ENCODE measurements around the gene HAGH.
A peak's percentile ranks its signal among the peaks of the same experiment; 100 is the strongest.

Gene HAGH

DNA sequence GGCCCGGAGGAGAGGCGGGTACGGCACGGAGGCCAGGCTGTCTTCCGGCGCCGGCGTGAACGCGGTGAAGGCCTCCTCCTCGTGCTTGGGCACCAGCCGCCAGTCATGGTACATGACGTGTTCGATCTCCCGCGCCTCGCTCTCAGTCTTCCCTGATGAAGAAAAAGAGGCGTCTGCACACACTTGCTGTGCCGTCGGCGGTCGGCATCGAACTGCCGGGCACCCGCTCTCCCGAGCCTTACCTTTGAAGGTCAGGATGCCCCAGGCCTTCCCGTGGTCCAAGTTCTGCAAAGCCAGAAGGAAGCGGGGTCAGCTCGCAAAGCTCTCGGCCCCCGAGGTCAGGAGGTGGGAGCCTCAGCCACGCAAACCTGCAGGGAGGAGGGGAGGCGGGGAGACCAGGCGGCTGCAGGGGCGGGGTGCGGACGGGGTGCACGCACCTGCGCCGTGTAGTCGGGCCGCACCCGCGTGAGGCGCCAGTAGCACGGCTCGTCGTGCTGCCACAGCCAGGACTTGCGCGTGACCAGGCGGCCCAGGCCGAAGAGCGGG is 54.2 kb downstream of the HAGH start, which contains the start of gene EME2:
Gene EME2, plus strand, starts transcription at position 449 of the 546 bp plus-strand sequence. CDS start 418 bp downstream, outside the sequence.
- DNase-seq = peak; percentile 27

DNA sequence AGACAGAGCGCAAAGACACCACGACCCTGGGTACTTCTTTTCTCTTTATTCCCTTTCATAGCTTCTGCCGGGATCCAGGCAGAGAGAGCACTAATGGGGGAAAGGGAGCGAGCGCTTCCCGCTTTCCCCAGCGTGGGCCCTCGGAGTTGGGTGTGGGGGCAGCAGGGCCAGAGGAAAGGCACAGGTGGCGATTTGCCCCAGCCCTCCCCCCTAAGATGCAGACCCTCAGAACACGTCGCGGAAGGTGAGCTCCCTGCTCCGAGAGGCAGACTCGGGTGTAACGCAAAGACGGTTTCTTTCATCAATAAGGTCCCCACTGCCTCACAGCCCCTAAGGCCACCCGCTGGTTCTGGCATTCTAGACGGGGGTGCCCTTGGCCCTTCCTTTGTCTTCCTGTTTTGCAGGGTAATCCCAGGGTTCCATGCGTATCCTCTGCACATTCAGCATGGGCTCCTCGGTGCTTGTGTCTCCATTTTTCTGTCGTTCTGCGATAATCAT is 54.7 kb downstream of the HAGH start:
- no peak for DNase-seq

DNA sequence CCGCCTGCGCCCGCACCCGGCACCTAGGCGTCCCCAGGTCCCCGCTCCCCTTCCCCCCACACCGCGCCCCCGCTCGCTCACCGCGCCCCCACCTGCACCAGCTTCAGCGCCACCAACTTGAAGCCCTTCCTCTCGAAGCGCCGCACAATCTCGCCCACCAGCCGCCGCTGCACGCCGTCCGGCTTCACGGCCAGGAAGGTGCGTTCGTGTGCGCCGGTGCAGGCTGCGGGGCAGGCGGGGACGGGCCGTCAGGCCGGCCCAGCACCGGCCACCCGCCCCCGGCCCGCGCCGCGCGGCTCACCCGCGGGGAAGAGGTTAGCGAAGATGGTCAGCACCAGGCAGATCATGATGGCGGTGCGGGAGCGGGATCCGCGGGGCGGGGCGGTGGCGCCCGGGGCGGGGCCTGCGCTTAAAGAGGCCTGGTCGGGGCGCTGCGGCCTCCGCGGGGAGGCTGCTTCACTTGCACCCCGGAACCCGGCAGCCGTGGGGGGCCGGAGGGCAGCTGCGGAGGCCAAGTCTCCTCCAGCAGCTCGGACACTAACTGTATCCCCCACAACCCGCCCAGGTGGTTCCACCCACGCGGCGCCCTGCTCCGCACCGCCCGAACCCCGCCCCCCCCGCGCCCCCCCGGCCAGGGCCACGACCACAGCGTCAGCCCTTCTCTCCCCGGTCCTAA is 55.3 kb downstream of the HAGH start, which contains the start of gene NME3:
Gene NME3, minus strand, starts transcription at position 356 of the 676 bp plus-strand sequence. Its CDS starts 9 bp downstream, at position 347.
- peak; percentile 53 for DNase-seq

DNA sequence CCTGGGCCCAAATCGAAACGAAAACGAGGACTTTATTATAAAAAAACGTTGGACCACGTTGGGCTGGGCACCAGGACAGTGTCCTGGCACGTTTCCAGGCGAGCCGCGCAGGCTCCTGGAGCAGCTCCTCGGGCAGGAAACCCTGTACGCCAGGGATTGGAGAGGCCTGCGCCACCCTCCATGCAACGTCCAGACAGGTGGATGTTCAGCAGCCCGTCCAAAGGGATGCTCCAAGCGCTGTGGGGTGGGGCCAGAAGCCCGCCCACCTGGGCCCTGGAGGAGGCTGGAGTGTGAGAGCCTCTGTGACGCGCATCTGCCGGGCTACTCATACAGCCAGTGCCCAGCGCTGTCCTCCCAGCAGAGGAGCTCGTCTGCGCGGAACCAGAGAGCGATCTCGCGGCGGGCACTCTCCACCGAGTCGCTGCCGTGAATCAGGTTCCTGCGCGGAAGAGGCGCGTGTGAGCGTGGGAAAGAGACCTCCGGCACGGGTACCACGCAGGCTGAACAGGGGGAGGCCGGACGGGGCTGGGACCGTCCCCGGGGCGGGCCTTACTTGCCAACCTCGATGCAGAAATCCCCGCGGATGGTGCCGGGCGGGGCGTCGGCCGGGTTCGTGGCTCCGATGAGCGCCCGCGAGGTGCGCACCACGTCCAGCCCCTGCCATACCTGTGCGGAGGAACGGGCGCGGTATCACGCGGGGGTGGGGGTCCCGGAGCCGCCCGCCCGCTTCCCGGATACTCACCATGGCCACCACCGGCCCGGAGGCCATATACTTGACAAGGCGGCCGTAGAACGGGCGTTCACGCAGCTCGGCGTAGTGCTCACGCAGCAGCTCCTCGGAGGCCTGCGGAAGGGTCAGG is 56.1 kb downstream of the HAGH start:
- no peak for DNase-seq

DNA sequence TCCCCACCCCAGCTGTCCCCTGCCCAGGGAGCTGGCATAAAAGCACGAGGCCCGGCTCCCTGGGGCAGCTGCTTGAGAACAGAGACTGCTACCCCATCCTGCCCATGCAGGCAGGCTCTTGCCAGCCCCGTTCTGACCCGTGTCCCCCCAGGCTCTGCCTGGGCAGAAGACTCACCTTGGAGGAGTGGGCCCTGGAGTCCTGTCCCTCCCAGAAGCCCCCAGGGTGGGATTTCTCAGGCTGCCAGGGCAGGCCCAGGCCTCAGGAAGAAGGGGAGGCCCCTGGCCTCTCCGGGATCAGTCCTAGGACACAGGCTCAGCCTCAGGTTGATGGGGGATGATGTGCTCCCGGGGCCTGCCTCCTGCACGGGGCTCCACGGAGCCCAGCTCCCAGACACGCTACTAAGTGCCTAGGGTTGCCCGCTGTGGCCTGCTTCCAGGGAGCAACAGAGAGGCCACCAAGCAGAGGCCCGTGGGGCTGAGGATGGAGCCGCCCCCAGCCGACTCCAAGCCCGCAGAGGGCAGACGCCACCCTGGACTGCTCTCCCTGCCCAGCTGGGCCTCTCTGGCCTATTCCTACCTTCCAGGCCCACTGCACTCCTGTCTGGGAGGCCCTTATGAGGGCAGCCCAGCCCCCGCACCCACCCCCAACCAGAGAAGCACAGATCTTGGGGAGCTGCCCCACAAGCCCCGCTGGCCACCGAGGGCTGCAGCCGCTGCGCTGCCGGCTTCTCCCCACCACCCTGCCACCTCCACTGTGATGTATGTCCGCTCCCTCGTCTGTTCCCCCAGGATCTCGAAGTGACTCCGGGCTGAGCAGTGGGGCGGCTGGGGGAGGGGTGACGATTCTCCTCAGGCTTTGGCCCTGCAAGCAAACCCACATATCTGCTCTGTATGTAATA is 57.0 kb downstream of the HAGH start:
- DNase-seq = no peak

DNA sequence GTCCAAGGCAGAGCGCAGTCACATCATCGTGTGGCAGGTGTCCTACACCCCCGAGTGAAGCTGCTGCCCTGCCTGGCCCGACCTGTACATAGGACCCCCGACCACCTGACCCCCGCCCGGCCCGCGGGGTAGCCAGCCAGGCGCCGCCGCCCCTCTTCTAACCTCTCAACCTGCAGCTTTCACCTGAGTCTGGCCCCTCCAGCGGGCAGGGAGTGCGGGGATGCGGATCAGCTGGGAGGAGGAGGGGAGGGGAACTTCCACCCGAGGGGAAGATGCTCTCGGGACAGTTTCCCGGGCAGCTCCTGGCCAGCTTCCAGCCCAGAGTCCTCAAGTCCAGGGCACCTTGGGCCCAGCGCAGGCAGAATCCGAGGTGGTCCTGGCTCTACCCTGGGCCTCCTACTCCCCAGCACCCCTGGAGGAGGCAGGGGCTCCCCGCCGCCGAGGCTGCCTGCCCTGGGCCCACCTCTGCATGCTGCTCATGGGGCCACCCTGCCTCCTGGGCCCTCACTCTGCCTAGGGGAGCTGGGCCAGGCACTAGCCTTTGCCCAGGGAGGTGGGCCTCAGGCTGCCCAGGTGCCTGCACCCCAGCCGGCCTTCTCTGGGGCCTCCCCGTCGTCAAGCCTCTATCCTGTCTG is 57.7 kb downstream of the HAGH start:
- no peak for DNase-seq

DNA sequence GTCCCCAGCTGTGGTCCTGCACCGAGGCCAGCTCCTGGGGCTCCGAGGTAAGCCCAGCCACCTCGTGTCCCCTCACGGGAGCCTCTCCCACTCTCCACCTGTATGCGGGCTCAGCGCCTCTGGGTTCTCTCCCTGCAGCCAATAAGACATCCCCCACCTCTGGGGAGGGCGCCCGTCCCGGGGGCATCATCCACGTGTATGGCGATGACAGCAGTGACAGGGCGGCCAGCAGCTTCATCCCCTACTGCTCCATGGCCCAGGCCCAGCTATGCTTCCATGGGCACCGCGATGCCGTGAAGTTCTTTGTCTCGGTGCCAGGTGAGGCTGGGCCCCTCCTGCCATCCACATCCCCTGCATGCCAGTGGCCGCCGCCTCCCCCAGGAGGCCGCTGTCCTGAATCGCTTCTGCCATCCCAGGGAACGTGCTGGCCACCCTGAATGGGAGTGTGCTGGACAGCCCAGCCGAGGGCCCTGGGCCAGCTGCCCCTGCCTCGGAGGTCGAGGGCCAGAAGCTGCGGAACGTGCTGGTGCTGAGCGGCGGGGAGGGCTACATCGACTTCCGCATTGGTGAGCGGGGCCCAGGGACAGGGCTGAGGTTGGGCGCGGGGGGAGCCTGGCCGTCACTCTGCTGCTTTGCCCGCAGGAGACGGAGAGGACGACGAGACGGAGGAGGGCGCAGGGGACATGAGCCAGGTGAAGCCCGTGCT is 58.4 kb downstream of the HAGH start:
- no peak for DNase-seq

DNA sequence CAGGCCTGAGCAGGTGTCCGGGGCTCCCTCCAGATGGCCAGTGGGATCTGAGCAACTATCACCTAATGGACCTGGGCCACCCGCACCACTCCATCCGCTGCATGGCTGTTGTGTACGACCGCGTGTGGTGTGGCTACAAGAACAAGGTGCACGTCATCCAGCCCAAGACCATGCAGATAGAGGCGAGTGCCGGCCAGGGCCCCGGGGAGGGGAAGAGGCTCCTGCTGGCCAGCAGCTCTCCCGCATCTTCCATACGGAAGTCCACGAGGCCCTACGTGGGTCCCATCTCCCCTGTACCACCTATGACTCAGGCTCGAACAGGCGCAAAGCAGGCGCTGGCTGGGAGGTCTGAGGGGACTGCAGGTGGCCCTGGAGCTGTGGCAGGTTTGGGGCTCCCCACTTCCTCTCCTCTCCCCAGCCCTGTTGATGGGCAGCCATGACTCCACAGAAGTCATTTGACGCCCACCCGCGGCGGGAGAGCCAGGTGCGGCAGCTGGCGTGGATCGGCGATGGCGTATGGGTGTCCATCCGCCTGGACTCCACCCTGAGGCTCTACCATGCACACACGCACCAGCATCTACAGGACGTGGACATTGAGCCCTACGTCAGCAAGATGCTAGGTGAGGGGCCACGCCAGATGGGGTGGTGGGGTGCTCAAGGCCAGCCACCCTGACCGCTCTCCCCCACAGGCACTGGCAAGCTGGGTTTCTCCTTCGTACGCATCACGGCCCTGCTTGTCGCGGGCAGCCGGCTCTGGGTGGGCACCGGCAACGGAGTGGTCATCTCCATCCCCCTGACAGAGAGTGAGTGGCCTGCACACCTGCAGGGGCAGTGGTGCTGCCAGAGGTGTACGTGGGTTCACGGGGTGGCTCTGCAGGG is 59.3 kb downstream of the HAGH start:
- DNase-seq = no peak

DNA sequence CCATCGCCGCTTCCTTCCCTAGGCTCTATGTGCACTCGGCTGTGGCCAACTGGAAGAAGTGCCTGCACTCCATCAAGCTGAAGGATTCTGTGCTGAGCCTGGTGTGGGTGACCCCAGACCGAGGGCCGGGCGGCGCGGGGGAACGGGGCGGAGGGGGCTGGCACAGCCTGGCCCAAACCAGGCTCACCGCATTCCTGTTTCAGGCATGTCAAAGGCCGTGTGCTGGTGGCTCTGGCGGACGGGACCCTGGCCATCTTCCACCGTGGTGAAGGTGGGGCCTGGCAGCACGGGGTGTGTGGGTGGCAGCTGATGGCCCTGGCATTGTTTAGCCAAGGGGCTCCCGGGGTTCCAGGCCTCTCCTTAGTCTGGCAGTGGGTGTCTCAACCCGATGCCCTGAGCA is 59.9 kb downstream of the HAGH start:
- DNase-seq = no peak

DNA sequence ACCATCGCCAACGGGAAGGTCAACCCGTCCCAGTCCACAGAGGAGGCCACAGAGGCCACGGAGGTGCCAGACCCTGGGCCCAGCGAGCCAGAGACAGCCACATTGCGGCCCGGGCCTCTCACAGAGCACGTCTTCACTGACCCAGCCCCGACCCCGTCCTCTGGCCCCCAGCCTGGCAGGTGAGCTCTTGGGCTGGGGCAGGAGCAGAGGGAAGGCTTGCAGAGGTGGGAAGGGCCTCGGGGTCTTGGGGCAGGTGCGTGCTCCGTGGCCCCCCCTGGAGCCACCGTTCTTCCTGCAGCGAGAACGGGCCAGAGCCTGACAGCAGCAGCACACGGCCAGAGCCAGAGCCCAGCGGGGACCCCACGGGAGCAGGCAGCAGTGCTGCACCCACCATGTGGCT is 60.4 kb downstream of the HAGH start:
- DNase-seq = no peak

DNA sequence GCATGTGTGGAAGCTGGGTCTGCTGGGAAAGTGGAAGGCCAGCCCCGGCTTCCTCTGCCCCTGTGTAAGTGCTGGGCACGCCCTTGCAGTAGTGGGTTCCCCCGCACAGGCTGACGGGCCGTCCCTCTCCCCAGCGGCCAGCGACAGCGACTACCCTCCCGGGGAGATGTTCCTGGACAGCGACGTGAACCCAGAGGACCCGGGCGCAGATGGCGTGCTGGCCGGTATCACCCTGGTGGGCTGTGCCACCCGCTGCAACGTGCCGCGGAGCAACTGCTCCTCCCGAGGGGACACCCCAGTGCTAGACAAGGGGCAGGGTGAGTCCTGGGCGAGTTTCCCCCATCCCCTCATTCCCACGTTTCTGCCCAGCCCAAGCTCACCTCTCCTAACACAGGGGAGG is 60.8 kb downstream of the HAGH start:
- DNase-seq = no peak

DNA sequence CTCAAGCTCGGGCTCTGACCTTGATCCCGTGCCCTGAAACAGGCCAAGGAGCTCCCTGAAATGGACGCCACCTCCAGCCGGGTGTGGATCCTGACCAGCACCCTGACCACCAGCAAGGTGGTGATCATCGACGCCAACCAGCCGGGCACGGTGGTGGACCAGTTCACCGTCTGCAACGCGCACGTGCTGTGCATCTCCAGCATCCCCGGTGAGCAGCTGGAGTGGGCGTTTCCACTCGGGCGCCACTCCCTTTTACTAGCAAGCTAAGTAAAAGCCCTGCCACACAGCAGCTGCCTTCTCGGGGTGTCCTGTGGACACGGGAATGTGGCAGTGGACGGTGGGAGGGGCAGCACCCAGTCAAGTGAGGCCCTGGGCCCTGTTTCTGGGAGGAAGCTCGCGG is 61.7 kb downstream of the HAGH start:
- DNase-seq = no peak

DNA sequence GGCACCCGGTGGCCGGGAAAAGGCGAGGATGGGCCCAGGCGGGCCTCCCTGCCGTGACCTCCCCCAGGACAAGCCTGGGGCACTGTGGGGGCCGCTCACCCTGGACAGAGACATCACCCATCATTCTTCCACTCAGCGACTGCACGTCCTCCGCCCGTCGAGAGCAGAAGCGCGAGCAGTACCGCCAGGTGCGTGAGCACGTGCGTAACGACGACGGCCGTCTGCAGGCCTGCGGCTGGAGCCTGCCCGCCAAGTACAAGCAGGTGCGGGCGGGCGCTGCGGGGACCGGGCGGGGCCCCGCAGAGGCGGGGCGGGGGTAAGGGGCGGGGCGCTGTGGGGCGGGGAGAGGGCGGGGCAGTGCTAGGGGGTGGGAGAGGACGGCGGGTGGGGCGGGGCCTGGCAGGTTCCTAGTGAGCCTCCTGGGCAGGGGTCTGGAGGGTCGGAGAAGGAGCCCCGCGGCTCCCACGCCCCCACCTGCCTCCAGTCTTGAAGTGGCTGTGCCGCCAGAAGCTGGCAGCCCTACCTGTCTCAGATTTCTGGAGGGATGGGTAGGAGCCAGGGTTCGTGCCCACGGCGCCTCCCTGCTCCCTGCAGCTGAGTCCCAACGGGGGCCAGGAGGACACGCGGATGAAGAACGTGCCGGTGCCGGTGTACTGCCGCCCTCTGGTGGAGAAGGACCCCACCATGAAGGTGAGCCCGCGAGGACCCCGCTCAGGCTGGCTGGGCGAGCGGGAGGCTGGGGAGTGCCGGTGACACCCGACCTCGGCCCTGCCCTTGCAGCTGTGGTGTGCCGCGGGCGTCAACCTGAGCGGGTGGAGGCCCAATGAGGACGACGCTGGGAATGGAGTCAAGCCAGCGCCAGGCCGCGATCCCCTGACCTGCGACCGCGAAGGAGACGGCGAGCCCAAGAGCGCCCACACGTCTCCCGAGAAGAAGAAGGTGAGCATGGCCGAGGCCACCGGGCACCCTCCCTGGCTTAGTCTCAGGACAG is 62.8 kb downstream of the HAGH start:
- peak; percentile 80 for DNase-seq

DNA sequence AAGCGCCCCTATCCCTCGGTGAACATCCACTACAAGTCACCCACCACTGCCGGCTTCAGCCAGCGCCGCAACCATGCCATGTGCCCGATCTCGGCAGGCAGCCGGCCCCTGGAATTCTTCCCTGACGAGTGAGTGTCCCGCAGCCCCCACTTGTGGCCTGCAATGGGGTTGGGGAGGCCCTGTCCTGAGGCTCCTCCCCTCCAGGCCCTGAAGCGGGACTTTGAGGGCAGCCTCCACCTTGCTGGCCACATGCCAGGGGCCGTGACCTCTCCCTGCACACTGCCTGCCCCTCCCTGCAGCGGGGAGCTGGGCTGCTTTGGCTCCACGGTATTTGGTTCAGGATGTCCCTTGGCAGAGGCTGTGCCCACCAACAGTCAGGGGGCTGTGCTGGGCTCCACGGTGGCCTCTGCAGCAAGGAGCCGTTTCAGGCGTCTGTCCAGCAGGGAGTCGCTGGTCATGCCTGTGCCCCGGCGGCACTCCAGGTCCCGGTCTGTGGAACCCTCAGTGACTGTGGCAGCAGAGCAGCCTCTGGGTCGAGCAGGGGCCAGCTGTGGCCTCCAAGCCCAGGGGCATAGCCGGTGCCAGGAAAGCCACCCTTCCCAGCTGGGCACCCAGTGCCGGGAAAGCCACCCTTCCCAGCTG is 63.6 kb downstream of the HAGH start:
- no peak for DNase-seq

DNA sequence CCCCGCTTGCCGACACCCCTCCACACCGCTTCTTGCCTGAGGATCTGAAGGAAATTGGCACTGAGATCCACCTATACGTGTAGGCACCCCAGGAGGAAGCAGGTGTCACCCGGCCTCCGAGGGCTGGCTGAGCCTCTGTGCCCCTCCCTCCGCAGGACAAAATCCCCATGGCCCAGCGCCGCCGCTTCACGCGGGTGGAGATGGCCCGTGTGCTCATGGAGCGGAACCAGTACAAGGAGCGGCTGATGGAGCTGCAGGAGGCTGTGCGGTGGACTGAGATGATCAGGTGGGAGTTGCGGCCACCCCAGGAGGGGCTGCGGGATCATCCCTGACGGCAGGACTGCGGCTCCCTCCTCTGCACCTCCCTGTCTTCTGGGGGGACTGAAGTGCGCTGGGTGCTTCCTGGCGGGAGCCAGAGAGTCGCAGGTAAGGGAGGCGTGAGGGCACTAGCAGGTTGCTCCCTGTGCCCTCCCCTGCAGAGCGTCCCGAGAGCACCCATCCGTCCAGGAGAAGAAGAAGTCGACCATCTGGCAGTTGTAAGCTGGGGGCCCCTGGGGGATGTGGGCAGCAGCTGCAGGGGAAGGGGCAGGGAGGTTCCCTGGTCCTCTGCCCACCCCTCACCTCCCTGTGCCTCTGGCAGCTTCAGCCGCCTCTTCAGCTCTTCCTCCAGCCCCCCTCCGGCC is 64.3 kb downstream of the HAGH start:
- DNase-seq = peak; percentile 74

DNA sequence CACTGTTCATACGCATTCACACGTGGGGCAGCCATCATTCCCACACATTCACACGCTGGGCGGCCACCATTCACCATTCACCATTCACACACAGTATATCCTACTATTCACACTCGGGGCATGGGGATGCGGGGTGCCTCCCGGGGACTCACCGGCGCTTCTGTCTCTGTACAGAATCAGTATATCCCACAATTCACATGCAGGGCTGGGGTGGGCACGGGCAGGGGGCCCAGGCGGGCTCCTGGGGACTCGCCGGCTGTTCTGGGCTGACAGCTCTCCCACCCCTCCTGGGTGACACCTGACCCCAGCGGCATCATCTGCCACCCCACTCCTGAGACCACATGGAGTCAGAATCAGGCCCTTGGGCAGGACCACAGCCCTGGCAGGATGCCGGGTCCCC is 64.9 kb downstream of the HAGH start:
- no peak for DNase-seq

DNA sequence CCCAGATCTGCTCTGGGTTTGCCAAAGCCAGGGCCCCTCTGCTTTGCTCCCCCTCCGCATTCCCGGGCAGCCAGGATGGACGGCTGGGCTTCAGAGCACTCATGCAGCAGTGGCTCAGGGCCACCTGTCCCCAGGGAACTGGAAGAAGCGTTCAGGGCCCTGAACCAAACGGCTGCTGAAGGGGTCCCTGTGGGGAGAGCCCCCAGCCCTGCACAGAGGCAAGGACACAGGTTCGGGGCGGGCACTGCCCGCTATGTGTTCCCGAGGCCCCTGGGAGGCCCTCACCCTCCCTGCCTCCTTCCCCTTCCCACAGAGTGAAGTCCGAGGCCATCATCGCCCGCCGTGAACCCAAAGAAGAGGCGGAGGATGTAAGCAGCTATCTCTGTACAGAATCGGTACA is 65.7 kb downstream of the HAGH start:
- no peak for DNase-seq

DNA sequence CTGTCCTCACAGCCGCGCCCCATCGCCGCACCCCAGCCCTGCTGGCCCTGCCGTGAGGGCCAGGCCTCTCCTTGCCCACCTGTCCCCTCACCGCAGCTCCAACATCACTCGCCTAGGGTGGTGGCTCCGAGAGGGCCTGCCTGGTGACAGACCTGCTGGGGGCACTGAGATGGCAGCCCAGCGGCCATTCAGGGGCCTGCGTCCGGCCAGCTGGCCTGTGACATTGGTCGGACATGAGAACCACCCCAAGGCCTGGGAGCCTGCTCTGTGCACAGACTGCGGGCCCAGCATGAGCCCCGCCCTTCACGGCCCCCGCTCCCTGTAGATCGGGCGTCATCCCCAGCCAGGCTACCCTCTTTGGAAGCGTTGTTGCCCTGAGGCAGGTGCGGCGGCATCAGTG is 67.1 kb downstream of the HAGH start:
- no peak for DNase-seq

Data from NCI-H2171 (cell line).